SU-DHL-6 (cell line): Measurements from ENCODE around the gene FARP2.

ENCODE experiments used
- EZH2phosphoT487 ChIP-seq: fragments of 200-600 bp; sonication (generic), shearing (Covaris generic); conservative IDR thresholded peaks from 2 replicates; pipeline ENCODE4 v1.6.1; 2018; ENCODE audit warnings: mild to moderate bottlenecking, antibody characterized with exemption, low read length, moderate library complexity, mixed read lengths
- TF ChIP-seq, protein P1 (sequence below): fragments of 200-600 bp; sonication (generic); IDR thresholded peaks from one replicate; pipeline ENCODE4 v1.5.1; 2017; ENCODE audit warnings: antibody characterized with exemption, mild to moderate bottlenecking, low read length, moderate library complexity; ENCODE audit not compliant: insufficient read depth, poor library complexity, severe bottlenecking

DNA sequence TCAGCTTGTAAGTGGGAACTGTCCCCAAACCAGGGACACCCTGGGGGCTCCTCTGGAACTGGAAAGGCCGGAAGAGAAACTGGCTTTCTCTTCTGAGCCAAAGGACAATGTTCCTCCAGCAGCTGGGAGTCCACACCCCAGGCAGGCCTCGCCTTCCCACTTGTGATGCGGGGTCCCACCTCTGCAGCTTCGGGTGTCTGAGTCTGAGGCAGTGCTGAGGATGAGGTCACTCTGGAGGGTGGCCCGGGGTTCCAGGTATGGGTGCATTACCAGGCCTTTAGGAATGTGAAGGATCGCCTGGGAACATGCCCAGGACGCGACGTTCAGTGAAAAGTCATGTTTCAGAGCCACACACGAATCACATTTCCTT lies 184.3 kb downstream of the FARP2 start:
- TF ChIP-seq EZH2phosphoT487, result no peak
- TF ChIP-seq, protein P1, sequence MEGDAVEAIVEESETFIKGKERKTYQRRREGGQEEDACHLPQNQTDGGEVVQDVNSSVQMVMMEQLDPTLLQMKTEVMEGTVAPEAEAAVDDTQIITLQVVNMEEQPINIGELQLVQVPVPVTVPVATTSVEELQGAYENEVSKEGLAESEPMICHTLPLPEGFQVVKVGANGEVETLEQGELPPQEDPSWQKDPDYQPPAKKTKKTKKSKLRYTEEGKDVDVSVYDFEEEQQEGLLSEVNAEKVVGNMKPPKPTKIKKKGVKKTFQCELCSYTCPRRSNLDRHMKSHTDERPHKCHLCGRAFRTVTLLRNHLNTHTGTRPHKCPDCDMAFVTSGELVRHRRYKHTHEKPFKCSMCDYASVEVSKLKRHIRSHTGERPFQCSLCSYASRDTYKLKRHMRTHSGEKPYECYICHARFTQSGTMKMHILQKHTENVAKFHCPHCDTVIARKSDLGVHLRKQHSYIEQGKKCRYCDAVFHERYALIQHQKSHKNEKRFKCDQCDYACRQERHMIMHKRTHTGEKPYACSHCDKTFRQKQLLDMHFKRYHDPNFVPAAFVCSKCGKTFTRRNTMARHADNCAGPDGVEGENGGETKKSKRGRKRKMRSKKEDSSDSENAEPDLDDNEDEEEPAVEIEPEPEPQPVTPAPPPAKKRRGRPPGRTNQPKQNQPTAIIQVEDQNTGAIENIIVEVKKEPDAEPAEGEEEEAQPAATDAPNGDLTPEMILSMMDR, result no peak
